ENCODE measurements around the gene C5orf24.
"Not testable (repeated sequence)": the region's sequence is repeated elsewhere in the genome, so short reads cannot be mapped to it uniquely, and the experiment has no call there.

C5orf24 gene

DNA sequence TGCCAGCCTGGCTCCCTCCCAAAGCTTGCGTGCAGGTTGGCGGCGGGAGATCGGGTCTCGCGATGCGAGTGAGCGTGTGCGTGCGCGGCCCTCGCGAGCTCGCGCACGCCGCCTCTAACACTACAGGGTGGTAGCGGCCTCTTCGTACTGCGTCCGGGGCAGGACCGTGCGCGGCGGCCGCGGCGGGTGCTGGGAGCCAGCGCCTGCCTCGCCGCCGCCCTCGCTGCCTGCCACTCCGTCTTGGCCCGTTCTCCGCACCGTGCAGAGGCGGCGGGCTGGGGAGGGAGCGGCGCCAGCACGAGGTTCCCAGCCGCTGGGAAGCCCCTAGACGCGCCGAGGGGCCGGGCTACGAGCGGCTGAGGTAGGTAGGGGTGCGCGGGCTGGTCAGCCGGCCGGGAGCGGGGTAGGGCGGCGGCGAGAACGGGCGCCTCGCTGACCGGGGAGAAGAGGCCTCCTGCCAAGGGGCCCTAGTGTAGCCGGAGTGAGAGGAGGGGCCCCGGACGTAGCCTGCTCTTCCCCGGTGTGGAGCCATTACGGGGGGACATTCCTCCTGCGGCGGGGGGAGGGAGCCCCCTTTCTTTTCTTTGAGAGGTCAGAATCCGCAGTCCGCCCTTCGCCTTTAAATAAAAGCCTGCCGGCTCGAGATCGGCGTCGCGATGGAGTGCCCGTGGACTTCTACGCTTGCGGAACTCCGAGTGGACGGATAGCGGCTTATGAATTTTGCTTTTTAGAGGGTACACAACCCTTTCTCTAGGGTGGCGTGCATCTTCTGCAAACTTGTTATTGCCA lies at the start of gene C5orf24:
Gene C5orf24, plus strand, starts transcription at position 117 of the 789 bp plus-strand sequence. CDS start 8,933 bp downstream, outside the sequence.
- peak; percentile 95 for DNase-seq (ENCODE audit: low read depth, low spot score)

DNA sequence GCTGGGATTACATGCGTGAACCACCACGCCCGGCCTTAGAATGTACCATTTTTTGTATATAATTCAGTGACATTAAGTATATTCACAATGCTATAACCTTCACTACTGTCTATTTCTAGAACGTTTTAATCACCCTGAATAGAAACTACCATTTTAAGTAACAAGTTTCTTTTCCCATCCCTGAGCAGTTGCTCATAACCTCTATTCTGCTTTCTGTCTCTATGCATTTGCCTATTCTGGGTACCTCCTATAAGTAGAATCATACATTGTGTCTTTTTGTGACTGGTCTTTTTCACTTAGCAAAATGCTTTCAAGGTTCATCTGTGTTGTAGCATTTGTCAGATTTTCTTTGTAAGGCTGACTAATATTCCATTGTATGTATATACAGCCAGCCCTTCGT lies 47.3 kb upstream of the C5orf24 start:
- no peak for DNase-seq (ENCODE audit: low read depth, low spot score)

- no peak for DNase-seq (ENCODE audit: low read depth, low spot score)
These were observed 41.9 kb upstream of the C5orf24 start for GRCh38 chr5:134803821-134804220.

GRCh38 chr5:134813407-134813806 lies 32.4 kb upstream of the C5orf24 start:
- DNase-seq (ENCODE audit: low read depth, low spot score): no peak

GRCh38 chr5:134813827-134814226 lies 31.9 kb upstream of the C5orf24 start:
- DNase-seq (ENCODE audit: low read depth, low spot score): no peak

GRCh38 chr5:134817006-134817405 lies 28.8 kb upstream of the C5orf24 start:
- no peak for DNase-seq (ENCODE audit: low read depth, low spot score)

DNA sequence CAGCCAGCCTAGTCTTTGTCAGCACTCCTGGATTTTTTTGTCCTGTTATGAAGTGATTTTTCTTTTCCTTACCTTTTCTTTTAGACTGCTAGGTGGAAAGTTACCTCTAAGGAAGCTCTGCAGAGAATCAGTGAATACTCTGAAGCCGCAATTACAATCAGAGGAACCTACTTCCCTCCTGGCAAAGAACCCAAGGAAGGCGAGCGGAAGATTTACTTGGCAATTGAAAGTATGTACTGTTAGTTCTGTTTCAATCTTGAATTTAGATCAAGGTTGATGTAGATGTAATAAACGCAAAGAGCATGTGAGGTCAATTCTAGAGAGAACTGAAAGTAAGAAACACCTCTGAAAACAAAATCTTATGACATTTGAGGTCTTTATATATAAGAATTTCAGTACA lies 27.0 kb upstream of the C5orf24 start:
- no peak for DNase-seq (ENCODE audit: low read depth, low spot score)

DNA sequence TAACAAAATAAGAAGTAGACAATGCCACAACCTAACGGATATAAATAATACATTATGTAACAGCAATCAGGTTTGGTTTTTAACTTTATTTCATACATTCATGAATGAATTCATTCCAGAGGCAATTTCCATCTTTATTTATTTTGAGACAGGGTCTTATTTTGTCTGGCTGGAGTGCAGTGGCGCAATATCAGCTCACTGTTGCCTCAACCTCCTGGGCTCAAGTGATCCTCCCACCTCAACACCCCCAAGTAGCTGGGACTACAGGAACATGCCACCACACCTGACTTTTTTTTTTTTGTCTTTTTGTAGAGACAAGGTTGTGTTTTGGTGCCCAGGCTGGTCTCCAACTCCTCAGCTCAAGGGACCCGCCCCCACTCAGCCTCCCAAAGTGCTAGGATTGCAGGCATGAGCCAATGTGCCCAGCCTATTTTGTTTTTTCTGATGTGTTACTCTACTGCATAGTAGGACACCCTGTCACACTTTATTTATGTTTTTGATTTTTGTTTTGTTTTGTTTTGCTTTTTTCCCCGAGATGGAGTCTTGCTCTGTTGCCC lies 26.3 kb upstream of the C5orf24 start:
- DNase-seq (ENCODE audit: low read depth, low spot score): no peak

DNA sequence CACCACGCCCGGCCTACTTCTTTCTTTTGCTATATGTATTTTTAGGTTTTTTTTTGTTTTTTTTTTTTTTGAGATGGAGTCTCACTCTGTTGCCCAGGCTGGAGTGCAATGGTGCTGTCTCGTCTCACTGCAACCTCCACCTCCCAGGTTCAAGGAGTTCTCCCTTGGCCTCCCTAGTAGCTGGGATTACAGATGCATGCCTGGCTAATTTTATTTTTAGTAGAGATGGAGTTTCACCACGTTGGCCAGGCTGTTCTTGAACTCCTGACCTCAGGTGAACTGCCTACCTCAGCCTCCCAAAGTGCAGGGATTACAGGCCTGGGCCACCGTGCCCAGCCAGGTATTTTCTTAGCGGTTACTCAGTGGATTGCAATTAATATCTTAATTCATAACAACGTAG lies 23.9 kb upstream of the C5orf24 start:
- no peak for DNase-seq (ENCODE audit: low read depth, low spot score)

DNA sequence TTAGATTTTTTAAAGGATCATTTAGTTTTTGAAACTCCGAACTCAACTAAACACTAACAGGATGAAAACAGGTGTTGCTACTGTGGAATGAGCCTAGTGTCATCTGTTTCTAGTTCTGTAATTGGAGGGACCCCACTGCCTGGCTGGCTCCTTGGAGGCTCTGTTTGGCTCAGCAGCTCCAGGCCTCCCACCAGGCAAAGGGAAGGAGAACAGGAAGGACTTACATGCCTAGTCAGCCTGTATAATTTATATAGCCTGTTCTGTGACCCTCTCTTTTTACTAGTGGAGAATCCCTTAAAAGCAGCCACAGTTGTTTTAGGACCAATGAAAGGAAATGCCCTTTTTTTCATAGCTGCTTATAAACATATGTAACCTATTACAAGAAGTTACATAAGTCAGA lies 21.1 kb upstream of the C5orf24 start:
- no peak for DNase-seq (ENCODE audit: low read depth, low spot score)

DNA sequence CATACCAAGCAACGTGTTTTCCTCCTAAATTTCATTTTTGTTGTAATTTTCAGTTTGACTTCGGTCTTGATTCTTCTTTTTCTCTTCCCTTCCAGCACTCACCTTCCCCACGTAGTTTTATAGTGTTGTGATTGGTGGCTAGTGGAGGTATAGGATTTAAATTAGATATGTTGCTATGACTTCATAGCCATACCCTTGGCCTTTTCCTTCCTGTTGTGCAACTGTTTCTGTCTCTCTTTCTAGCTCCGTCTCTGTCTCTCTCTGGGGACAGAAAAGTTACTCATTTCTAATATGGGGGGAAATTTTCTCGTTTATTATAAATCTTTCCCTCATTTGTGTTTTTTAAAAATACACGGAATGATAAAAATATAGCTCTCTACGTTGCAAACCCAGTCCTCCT lies 20.6 kb upstream of the C5orf24 start:
- DNase-seq (ENCODE audit: low read depth, low spot score): no peak

DNA sequence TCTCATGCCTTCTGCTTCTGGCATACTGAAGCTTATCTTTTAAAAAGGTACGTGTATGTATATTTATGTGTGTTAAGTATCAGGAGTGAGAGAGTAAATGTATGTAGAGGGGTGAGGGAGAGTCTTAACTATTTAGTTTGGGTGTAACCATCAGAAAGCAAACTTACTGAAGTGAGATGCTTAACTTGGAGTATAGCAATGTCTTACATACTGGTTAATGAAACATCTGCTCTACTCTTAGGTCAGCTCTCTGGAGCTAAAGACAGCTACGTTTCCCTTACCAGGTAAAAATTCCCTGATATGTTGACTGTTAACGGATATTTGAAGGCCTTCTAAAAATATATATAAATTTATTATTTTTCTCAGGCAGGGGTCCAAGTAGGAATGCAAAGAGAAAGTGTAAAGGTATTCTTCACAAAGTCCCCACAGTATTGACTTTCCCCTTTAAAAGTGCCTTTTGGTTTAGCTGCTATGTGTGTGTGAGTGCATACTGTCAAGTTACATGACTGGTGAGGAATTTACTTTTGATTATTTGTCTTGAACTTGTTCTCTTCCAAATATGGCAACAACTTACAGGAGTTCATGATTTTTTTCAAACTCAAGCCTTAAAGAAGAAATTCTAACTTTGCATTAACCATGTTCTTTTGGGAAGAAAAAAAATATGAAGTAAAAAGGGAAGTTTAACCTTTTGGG lies 12.3 kb upstream of the C5orf24 start:
- DNase-seq (ENCODE audit: low read depth, low spot score): no peak

DNA sequence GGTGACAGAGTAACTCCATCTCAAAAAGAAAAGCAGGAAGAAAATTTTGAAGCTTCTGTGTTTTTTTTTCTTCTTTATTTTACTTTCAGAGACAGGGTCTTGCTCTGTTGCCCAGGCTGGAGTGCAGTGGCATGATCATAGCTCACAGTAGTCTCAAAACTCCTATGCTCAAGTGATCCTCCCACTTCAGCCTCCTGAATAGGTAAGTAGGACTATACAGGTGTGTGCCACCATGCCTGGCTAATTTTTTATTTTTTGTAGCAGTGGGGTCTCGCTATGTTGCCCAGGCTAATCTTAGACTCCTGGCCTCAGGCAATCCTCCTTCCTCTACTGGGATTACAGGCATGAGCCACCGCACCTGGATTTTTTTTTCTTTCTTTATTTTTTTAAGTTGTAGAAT lies 10.1 kb upstream of the C5orf24 start:
- no peak for DNase-seq (ENCODE audit: low read depth, low spot score)

GRCh38 chr5:134837530-134838181 lies 8.1 kb upstream of the C5orf24 start:
- no peak for DNase-seq (ENCODE audit: low read depth, low spot score)

DNA sequence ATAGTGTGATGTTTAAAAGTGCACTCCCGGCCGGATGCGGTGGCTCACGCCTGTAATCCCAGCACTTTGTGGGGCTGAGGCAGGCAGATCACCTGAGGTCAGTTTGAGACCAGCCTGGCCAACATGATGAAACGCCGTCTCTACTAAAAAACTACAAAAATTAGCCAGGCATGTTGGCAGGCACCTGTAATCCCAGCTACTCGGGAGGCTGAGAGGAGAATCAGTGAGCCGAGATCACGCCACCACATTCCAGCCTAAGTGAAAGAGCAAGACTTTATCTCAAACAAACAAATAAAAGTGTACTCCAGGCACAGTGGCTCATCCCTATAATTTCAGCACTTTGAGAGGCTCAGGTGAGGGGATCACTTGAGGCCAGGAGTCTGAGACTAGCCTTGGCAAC lies 7.4 kb upstream of the C5orf24 start:
- not testable (repeated sequence) for DNase-seq (ENCODE audit: low read depth, low spot score)

GRCh38 chr5:134840811-134841210 lies 5.0 kb upstream of the C5orf24 start:
- DNase-seq (ENCODE audit: low read depth, low spot score): no peak

GRCh38 chr5:134844252-134844651 lies 1.5 kb upstream of the C5orf24 start:
- DNase-seq (ENCODE audit: low read depth, low spot score): no peak

DNA sequence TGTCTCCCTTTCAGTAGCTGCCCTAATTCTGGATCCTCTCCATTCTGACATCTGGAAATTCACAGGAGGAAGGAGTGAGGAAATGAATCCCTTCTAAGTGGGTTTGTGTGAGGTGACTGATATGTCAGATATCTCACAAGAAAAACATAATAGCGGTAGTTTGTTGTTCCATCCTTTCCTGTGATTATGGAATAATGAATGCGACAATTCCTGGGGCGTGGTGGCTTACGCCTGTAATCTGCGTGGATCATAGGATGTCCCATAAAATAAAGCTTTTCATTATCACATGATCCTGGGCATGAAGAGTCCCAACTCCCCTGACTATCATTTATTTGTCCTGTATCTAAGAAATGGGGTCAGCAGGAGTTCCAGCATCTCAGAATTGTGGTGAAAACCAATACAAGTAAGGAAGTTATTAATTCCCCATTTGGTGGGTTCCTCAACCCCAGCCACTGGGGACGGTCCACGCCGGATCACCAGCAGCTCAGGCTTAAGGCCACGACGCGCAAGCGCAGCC lies 375 bp upstream of the C5orf24 start:
- DNase-seq (ENCODE audit: low read depth, low spot score): no peak

GRCh38 chr5:134846641-134846960 lies 833 bp downstream of the C5orf24 start:
- no peak for DNase-seq (ENCODE audit: low read depth, low spot score)

- not testable (repeated sequence) for DNase-seq (ENCODE audit: low read depth, low spot score)
These were observed 3.7 kb downstream of the C5orf24 start for GRCh38 chr5:134849434-134849933.

GRCh38 chr5:134851307-134851923 lies 5.6 kb downstream of the C5orf24 start:
- no peak for DNase-seq (ENCODE audit: low read depth, low spot score)

DNA sequence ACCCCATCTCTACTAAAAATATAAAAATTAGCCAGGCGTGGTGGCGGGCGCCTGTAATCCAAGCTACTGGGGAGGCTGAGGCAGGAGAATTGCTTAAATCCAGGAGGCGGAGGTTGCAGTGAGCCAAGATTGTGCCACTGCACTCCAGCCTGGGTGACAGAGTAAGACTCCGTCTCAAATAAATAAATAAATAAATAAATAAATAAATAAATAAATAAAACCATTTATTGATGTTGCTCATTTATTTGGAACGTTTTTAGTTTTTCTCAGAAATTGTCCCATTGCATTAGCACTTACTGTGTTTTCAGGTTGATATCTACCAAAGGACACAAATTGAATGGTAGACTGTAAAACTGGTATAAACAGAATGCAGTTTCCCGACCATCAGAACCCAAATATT lies 10.7 kb downstream of the C5orf24 start:
- DNase-seq (ENCODE audit: low read depth, low spot score): not testable (repeated sequence)
